OCI-M1 (cell line): ENCODE data around the gene DIPK1B.
"Not testable (repeated sequence)": the region's sequence is repeated elsewhere in the genome, so short reads cannot be mapped to it uniquely, and the experiment has no call there.

Source experiments
- DNase-seq: peaks from one replicate; lab custom pipeline; 2025; lab: John Stamatoyannopoulos, UW

The DIPK1B gene

GRCh38 chr9:136698635-136699246, 13.6 kb upstream of the DIPK1B start:
- no peak for DNase-seq

- DNase-seq = no peak
These were observed 12.1 kb upstream of the DIPK1B start for GRCh38 chr9:136700304-136700703.

- DNase-seq = peak; percentile 45
These were observed 11.3 kb upstream of the DIPK1B start for GRCh38 chr9:136700959-136701667.

- no peak for DNase-seq
These were observed 10.7 kb upstream of the DIPK1B start for GRCh38 chr9:136701668-136702053.

GRCh38 chr9:136703276-136703860, 9.0 kb upstream of the DIPK1B start:
- DNase-seq = peak; percentile 10

GRCh38 chr9:136704741-136705140, 7.6 kb upstream of the DIPK1B start:
- not testable (repeated sequence) for DNase-seq

GRCh38 chr9:136705564-136705963, 6.8 kb upstream of the DIPK1B start:
- DNase-seq = no peak

GRCh38 chr9:136707011-136707410, 5.4 kb upstream of the DIPK1B start:
- DNase-seq = no peak

GRCh38 chr9:136707849-136708517, 4.4 kb upstream of the DIPK1B start:
- no peak for DNase-seq

GRCh38 chr9:136709454-136710109, 2.8 kb upstream of the DIPK1B start:
- DNase-seq = no peak

GRCh38 chr9:136710543-136710942, 1.8 kb upstream of the DIPK1B start:
- DNase-seq = no peak

- DNase-seq = peak; percentile 20
These were observed 1.1 kb upstream of the DIPK1B start for GRCh38 chr9:136711219-136711648.

GRCh38 chr9:136712690-136713544, 545 bp downstream of the DIPK1B start:
- no peak for DNase-seq

- no peak for DNase-seq
These were observed 1.2 kb downstream of the DIPK1B start for GRCh38 chr9:136713550-136713949.

GRCh38 chr9:136714096-136714892, 1.9 kb downstream of the DIPK1B start:
- no peak for DNase-seq

GRCh38 chr9:136714893-136715274, 2.5 kb downstream of the DIPK1B start:
- no peak for DNase-seq

GRCh38 chr9:136717399-136717798, 5.0 kb downstream of the DIPK1B start:
- DNase-seq = no peak

- DNase-seq = no peak
These were observed 6.2 kb downstream of the DIPK1B start for GRCh38 chr9:136718345-136719194.

- no peak for DNase-seq
These were observed 7.0 kb downstream of the DIPK1B start for GRCh38 chr9:136719195-136719880.
